G401.6 (cell line): ENCODE data around the gene ARSA.
"Not testable (repeated sequence)": the region's sequence is repeated elsewhere in the genome, so short reads cannot be mapped to it uniquely, and the experiment has no call there.

Experiments used
- FAIRE-seq: peaks from 2 replicates; lab custom pipeline; 2012; peaks lifted over from hg19 to GRCh38; lab: Jason Lieb, UNC

ARSA gene

DNA sequence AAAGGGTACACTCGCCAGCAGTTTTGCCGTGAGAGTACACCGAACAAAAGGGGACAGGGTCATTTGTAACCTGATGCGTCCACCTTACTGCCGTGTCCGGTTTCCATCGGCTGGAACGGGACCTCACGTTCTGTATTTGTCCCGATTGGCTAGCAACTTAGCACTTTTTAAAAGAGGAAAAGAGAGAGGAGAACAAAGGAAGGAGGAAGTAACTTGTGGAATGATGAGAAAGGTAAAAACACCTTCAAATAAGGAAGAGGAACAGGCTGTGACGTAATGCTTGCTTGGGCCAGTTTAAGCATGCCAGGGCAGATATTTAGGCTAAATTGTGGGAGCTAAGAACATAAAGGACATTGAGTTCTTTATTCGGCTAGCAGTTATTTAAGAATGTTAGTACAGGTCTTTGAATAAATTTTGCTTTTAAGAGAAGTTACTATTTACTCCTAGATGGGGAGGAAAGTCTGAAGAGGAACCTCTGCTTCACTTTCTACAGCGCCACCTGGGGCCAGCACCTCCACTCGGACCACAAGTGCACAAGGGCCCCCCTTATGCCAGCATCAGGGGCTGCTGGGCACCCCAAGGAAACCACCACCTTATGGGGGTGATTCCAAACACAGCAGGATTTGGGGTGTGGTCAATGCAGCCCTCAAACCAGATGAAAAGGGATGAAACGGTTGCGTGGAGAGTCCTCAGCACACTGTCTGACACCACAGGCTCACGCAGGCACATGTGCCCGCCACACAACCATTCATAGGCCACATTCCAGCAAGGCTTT is 5.8 kb downstream of the ARSA start:
- peak; percentile 82 for FAIRE-seq

DNA sequence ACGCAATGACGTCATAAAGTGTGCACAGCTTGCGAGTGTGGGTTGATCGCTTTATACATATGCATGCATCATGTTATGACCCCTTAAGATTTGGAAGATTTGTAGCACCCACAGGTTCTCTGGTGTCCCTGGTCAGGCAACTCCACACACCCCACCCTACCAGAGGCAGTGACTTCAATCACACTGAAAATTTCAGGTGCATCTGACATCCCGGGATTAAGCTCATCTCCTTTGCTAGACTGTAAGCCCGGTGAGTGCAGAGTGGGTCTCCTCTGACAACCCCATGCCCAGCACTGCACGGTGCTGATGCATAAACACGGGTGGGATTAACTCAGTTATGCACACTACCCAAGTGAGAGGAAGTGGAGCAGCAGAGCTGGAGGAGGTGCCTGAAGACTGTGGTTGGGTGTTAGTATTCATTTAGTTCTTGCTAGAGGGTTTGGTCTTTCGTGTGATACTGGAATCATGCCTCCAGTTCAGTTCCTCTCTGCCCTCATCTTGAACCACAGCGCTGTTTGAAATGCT is 6.5 kb downstream of the ARSA start:
- FAIRE-seq: no peak

DNA sequence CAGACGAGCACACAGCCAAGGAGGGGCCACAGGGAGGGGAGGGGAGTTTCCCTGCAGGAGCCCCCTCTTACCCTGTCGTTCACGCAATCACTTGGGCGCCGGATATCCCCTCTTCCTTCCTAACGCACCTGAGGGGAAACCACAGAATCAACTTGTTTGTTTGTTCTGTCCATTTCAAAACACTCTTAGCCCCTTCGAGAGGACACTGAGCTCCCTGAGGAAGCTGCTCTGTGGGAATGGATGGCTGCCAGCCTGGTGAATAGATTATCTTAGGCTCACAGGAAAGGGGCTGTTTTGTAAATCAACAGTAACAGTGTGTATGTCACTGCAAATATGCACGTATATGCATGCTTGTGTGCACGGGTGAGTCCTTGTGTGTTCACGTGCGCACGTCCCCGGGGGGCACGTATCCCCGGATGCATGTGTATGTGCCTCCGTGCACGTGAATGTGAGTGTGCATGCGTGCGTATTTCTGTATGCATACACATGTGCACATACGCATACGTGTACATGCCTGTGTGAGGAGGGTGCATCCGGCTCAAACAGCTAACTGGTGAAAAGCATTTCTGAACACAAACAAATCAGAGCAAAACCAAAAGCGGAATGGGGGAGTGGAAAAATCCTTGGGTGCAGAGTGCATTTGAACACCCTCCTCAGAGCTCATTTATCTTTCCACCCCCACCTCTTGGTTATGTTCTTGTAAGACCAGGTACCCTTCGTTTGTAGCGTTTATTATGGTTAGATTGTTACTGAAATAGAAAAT is 7.2 kb downstream of the ARSA start:
- no peak for FAIRE-seq

DNA sequence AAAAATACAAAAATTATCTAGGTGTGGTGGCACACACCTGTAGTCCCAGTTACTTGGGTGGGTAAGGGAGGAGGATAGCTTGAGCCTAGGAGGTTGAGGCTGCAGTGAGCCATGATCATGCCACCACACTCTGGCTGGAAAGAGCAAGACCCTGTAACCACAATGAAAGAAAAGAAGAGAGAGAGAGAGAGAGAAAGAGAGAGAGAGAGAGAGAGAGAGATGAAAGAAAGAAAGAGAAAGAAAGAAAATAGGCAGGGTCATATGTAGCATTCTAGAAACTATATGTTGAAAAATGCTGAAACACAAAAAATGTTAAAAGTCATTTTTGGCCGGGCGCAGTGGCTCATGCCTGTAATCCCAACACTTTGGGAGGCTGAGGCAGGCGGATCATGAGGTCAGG is 13.7 kb downstream of the ARSA start:
- not testable (repeated sequence) for FAIRE-seq

DNA sequence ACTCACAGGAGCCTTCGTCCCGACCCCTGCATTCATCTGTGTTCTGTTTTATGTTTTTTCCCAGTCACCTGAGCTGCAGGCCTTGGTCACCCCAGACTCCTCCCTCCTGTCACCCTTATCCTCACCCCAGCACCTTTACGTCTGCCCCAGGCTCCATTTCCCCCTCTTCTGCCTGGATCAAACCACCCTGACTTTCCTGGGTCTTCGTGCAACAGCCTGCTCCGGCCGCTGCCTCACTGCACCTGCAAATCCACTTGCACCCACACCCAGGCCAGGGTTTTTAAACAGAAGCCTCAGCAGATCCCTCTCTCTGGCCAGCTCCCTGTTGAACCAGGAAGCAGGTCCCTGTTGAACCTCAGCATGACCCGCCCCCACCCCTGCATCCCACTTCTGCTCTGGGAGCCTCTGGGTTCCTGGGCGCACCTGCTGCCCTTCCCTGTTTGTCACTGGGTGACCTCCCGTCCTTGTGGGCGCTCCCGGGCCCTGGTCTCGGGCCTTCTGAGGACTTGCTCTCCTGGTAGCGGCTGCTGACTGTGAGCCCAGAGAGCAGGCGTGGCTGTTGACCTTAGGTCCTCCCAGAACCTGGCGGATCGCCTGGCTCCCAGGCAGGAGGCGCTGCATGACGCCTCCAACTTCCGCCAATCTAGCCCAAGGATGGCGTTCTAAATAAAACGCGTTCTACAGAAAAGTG is 14.5 kb downstream of the ARSA start:
- no peak for FAIRE-seq

DNA sequence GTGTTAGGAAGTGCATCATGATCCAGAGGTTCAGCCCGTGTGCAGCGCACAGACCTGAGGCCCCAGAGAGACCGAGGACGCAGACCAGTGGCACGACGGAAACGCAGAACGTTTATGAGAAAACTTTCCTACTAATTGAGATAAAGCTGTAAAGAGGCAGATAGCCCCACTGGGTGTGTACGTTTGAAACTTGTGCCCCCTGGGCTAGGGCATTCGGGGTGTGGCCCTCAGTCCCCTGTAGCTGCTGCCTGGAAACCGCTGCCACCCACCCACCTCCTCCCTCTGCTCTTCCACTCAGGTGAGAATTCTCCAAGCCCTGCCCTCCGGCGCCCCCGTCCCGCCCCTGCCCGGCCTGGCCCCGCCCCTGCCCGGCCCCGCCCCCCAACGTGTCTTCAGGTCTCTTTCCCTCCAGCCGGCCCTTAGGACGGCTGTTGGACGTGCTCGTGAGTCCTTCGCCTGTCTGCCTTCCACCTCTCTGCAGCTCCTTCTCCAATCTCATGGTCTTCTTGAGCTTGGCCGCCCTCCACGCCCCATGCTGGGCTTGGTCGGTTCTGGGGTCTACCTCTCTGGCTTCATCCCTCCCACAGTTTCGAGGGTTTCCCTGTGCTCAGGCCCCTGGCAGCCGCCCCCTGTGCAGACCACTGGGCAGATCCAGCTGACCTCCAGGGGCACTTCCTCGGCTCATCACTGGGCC is 15.3 kb downstream of the ARSA start:
- no peak for FAIRE-seq

DNA sequence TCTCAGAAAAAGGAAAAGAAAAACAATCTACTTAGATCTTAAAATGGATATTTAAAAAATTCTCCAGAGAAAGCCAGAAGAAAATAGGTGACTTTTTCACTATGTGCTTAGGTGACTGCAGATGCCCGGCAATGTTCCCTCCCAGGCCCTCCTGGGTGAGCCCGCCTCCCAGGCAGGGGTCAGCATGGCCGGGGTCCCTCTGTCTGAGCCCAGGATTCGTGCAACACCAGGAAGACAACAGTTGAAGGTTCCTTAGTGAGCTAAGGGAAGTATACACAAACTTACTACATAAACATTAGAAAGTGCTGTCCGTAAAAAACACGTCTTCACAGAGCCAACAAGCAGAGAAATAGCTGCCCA is 15.8 kb downstream of the ARSA start:
- FAIRE-seq: no peak

DNA sequence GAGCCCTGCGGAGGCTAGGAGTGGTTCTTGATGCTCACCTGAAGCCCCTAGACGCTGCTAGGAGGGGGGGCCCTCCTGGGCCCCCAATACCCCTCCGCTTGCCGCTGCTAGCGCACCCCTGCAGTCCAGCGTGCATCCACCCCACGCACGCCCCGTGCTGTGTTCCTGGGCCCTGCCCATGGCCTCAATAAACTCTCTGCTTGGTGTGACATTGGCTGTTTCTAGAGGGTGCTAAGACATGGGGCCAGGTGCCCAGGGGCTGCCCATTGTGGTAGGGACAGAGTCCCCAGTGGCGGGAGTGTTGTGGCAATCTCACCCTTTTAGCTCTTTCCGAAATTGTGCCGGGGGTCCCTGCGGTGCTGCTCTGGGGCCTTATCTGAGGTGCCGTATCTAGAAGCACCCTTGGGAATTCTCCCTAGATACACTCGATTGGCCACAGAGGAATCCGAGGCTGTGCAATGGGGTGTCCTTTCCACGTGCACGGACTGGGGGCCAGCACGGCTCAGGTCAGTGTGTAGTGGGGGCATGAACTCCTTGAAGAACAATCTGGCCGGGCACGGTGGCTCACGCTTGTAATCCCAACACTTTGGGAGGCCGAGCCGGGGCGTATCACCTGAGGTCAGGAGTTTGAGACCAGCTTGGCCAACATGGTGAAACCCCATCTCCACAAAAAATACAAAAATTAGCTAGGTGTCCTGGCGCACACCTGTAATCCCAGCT is 16.5 kb downstream of the ARSA start:
- FAIRE-seq: no peak

DNA sequence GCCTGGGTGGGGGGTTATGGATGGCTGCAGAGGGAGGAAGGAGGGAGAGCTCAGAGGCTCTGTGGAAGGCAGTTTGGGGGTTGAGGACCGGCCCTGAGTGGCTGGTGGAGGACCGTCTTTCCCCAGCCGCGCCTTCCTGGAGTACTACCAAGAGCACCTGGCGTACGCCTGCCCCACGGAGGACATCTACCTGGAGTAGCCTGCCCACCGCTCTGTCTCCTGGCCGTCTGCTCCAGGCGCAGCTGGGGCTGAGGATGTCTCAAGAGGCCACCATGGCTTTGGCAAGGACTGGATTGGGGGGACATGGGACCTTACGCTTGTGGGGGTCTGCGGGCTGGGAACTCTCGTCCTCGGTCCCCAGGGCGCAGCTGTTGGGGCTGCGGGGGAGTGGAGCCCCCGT is 17.4 kb downstream of the ARSA start:
- FAIRE-seq: no peak

DNA sequence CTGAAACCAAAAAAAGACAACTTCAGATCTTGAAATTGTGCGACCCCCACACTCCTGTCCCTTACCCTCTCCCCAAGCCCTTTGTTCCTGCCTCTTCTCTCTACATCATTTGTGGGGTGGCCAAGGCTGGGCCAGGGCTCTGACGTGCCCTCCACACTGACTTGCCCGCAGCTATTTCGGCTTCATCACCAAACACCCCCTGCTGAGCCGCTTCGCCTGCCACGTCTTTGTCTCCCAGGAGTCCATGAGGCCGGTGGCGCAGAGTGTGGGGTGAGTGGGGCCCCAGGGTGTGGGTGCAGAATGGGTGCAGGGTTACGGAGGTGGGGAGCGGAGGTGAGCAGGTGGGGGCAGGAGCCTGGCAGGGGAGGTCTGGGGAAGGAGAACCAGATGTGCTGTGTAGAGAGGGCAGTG is 17.9 kb downstream of the ARSA start:
- no peak for FAIRE-seq

DNA sequence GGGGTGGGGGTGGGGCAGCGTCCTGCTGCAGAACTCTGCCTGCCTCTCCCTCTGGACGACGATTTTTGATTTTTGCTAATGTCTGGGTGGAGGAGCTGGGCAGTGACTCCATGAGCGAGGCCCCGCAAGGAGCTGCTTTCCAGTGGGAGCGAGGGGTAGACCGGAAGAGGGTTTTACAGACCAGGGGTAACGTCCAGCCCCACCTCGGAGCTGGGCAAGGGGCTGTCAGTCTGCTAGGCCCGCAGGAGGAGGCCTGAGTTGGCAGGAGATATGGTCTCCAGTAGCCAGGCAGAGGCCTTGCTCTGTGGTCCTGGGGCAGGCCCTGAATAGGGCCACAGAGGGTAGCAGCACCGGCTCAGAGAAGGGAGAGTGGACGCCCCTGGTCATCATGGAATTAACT is 18.4 kb downstream of the ARSA start:
- no peak for FAIRE-seq

DNA sequence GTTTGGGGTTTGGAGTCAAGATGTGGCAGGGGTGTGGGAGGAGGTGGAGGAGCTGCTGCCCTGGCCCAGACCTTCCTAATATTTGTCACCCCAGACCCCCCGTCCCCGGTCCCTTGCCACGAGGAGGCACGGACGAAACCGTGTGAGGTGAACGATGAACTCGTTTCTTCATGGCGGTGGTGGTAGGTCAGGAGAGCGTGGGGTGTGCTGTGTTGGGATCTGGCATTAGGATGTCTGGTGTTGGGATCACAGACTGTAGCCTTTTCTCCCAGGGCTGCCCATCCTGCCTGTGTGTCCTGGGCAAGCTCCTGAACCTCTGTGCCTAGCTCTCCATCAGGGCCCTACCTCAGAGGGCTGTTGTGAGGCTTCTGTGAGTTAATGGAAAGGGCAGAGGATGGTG is 19.0 kb downstream of the ARSA start:
- FAIRE-seq: no peak

DNA sequence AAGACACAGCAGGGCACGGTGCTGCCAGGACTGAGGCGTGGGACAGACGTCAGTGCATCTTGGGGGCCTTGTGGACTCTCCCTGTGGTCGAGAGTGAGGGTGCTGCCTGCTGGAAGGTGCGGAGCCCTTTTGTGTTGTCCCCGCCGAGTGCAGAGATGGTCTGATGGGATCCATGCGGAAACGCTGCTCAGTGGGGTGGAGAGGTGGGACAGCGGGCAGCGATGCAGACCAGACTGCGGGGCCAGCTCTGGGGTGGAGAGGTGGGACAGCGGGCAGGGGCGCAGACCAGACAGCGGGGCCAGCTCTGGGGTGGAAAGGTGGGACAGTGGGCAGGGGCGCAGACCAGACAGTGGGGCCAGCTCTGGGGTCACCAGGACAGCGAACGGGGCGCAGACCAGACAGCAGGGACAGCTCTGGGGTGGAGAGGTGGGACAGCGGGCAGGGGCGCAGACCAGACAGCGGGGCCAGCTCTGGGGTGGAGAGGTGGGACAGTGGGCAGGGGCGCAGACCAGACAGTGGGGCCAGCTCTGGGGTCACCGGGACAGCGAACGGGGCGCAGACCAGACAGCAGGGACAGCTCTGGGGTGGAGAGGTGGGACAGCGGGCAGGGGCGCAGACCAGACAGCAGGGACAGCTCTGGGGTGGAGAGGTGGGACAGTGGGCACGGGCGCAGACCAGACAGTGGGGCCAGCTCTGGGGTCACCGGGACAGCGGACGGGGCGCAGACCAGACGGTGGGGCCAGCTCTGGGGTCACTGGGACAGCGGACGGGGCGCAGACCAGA is 19.7 kb downstream of the ARSA start:
- not testable (repeated sequence) for FAIRE-seq

DNA sequence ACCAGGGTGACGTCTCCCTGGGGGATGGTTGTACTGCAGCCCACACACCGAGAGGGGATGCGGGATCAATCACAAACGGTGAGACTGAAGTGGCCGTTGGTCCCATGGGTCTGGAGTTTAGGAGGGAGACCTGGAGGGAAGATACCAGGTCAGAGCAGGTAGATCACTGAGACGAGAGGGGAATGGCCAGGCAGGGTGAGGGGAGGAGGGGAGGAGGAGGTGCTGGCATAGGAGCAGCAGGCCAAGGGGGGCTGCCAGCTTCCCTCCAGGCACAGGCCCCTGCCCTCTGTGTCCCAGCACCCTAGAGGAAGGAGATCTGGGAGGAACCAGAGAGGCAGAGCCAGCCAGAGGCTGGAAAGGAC is 20.3 kb downstream of the ARSA start:
- FAIRE-seq: no peak

DNA sequence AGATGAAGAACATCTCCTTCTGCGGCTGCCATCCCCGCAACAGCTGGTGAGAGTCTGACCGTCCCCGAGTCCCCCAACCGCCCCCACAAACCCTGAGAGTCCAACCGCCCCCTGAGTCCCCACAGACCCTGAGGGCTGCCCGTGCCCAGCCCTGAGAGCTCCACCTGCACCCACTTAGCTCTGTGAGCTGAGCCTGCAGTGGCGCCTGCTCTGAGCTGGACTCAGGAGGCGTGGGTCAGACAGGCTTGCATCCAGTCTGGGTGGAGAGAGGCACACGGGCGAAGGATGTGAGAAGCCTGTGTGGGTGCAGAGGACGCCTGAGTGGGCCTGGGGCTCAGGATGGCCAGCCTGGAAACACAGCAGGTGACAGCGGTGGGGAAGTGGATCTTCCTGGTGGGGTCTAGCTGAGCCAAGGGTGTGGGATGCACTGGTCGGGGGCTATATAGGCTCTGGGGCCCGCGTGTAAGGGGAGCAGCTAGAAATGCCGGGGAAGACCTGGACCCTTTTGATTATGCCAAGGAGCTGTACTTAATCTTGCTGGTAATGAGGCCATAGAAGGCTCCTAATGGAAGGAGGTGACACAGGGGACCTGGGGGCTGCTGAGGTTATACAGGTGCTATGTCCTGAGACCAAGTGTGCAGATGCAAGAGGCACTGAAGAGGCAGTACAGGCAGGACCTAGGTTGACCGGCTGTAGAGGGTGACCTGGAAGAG is 20.9 kb downstream of the ARSA start:
- FAIRE-seq: no peak

DNA sequence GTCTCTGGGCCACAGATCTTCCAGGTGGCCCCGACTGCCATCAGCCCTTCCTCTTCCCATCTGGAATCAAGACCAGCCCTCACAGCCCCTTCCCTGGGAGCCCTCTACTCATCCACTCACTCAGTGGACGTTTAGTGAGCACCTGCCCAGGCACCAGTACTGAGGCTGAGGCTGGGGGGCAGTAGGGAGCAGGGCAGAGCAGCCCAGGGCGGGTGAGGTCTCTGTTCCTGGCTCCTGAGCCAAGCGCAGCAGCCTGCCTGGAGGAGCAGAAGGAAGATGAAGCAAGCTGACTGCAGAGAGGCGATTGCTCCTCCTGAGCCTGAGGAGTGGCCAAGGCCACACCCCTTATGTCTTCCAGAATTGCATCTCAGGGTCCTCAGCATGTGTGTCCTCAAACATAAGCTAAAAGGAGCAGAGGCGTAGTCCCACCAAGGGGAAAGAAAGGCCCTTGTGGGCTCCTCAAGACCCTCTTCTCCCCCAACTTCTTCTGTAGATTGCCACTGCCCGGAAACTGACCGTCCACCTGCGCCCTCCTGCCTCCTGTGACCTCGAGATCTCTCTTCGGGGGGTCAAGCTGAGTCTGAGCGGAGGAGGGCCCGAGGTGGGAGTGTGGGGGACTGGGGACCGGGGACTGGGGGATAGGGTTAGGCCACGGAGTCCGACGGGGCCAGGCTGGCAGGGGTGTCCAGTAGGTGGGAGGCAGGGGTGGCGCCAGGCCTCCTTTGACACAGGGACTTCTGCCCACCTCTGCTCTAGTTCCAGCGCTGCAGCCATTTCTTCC is 21.6 kb downstream of the ARSA start:
- no peak for FAIRE-seq

DNA sequence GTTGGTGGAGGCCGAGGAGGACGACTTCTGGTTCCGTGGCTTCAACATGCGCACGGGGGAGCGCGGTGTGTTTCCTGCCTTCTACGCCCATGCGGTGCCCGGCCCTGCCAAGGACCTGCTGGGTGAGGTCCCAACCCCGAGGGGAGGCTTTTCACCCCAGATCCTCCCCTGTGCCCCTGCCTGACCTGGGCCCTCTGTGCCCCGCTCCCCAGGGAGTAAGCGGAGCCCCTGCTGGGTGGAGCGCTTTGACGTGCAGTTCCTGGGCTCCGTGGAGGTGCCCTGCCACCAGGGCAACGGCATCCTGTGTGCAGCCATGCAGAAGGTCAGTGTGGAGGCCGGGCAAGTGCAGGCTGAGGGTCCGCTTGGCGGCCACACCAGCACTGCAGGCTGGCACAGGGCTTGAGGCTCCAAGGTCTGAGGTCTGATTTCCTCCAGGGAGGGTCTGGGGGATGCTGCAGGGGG is 22.3 kb downstream of the ARSA start:
- no peak for FAIRE-seq

DNA sequence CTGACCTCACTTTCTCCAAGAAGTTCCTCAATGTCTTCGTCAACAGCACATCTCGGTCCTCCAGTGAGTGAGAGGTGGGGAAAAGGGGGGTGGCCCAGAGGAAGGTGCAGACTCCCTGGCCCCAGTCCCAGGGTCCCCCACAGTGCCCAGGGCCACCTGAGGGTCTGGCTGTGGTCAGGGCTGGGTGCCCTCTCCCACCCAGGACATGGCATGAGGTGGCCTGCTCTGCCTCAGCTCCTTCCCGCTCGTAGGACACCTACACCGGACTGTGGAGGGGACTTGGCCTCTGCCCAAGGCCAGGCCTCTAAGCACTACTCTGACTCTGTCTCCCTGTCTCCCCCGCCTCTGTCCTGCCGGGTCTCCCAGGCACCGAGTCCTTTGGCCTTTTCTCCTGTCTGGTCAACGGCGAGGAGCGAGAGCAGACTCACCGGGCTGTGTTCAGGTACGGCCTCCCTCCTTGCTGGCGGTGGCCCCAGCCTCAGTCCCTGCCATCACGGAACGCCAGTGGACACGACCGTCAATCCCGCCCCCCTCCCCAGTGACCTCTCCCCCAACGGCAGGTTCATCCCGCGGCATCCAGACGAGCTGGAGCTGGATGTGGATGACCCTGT is 22.8 kb downstream of the ARSA start:
- FAIRE-seq: no peak
